ENCODE measurements around the gene ASB15.
A peak's percentile ranks its signal among the peaks of the same experiment; 100 is the strongest.

ASB15 gene

DNA sequence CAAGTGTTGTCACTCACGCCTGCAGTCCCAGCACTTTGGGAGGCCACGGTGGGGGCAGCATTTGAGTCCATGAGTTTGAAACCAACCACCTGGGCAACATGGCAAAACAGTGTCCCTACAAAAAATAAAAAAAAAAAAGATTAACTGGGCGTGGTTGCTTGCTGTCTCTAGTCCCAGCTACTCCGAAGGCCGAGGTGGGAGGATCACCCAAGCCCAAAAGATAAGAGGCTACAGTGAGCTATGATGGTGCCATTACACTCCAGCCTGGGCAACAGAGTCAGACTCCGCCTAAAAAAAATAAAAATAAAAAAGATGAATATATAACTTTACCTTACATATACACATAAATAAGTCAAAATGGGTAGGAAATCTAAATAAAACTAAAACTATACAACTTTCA, 51.5 kb downstream of the ASB15 start:
- H3K4me3 ChIP-seq (ENCODE audit: low read length) = no peak overlapping the region
- no peaks in the 10 kb centered on the region for H3K36me3 ChIP-seq (ENCODE audit: control insufficient read depth, insufficient read depth, low read length, severe bottlenecking)
- no peak overlapping the region for H3K9ac ChIP-seq (ENCODE audit: low read length)
- H3K4me1 ChIP-seq (ENCODE audit: control insufficient read depth, insufficient read depth, low read length) = no peaks in the 10 kb centered on the region
- DNase-seq (ENCODE audit: low read depth) = no peak
- no peaks in the 10 kb centered on the region for H3K9me3 ChIP-seq (ENCODE audit: control insufficient read depth, low read length)
- no peaks in the 10 kb centered on the region for H3K27me3 ChIP-seq (replicated peaks; ENCODE audit: control insufficient read depth, insufficient read depth, low read length)

GRCh38 chr7:123655614-123656013, 54.0 kb downstream of the ASB15 start, which contains the start of gene LMOD2:
TSS of gene LMOD2 (plus strand) at chr7:123655866. CDS start at chr7:123655964, 98 bp downstream.
- Histone ChIP-seq H3K4me3 (ENCODE audit: low read length) (no peak within 1 kb of the TSS), H3K36me3 (ENCODE audit: control insufficient read depth, insufficient read depth, low read length, severe bottlenecking) (no peaks in the 10 kb centered on the region), H3K27me3 (replicated peaks; ENCODE audit: control insufficient read depth, insufficient read depth, low read length) (no peaks in the 10 kb centered on the region), H3K9me3 (ENCODE audit: control insufficient read depth, low read length) (no peaks in the 10 kb centered on the region), H3K9ac (ENCODE audit: low read length) (no peak within 1 kb of the TSS), H3K4me1 (ENCODE audit: control insufficient read depth, insufficient read depth, low read length) (no peaks in the 10 kb centered on the region)
- DNase-seq (ENCODE audit: low read depth) = no peak

DNA sequence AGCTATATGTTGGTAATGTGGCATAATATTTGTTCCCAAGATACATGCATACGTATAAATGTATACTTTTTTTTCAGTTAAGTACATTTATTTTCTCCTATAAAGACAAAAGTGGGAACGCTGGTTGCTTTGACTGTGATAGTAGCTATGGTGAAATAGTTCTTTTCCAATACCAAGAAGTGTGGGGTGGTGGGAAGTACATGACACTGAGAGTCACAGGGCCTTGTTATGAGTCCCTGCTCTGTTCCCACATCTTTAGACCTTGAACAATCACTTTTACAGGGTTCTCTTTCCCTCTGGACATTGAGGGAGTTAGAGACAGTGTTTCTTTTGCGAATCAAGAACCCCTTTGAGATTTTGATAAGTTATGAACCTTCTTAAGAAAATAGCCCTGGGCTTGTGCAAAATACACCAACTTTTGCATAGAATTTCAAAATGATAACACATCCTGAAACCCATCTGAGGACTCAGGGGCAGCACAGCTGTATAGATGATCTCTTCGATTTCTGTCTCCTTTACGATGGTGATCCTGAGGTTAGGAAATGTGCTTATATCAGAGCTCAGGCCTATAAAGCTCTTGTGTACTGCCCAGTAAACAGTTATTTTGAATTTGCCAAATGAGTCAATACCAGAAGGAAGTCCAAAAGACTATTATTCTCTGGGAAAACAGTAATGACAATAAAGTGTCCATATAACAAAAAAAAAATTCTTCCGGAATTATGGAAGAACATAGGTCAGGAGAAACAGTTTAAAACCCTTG, 55.1 kb downstream of the ASB15 start:
- no peaks in the 10 kb centered on the region for H3K9me3 ChIP-seq (ENCODE audit: control insufficient read depth, low read length)
- DNase-seq (ENCODE audit: low read depth) = no peak
- H3K9ac ChIP-seq (ENCODE audit: low read length) = no peak overlapping the region
- H3K4me1 ChIP-seq (ENCODE audit: control insufficient read depth, insufficient read depth, low read length) = no peaks in the 10 kb centered on the region
- H3K4me3 ChIP-seq (ENCODE audit: low read length) = no peak overlapping the region
- no peaks in the 10 kb centered on the region for H3K36me3 ChIP-seq (ENCODE audit: control insufficient read depth, insufficient read depth, low read length, severe bottlenecking)
- no peaks in the 10 kb centered on the region for H3K27me3 ChIP-seq (replicated peaks; ENCODE audit: control insufficient read depth, insufficient read depth, low read length)

DNA sequence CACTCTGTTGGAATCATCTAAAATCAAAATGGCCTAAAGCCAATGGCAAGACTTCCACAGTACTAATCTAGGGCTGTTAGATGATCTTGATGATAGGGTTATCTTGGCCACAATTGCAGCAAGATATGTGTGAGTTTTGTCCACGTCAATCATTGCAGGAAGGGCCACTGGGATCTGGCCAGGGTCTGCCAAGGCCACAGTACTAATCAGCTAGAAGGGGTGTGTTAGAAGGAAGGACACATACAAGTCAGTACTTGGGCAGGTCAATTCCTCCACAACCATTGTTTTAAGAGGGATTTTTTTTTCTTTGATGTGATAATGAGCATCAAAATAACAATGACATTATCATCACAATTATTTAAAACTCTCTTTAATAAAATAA, 55.7 kb downstream of the ASB15 start:
- DNase-seq (ENCODE audit: low read depth) = no peak
- H3K9ac ChIP-seq (ENCODE audit: low read length) = no peak overlapping the region
- no peaks in the 10 kb centered on the region for H3K9me3 ChIP-seq (ENCODE audit: control insufficient read depth, low read length)
- no peaks in the 10 kb centered on the region for H3K27me3 ChIP-seq (replicated peaks; ENCODE audit: control insufficient read depth, insufficient read depth, low read length)
- no peaks in the 10 kb centered on the region for H3K36me3 ChIP-seq (ENCODE audit: control insufficient read depth, insufficient read depth, low read length, severe bottlenecking)
- H3K4me3 ChIP-seq (ENCODE audit: low read length) = no peak overlapping the region
- H3K4me1 ChIP-seq (ENCODE audit: control insufficient read depth, insufficient read depth, low read length) = no peaks in the 10 kb centered on the region

DNA sequence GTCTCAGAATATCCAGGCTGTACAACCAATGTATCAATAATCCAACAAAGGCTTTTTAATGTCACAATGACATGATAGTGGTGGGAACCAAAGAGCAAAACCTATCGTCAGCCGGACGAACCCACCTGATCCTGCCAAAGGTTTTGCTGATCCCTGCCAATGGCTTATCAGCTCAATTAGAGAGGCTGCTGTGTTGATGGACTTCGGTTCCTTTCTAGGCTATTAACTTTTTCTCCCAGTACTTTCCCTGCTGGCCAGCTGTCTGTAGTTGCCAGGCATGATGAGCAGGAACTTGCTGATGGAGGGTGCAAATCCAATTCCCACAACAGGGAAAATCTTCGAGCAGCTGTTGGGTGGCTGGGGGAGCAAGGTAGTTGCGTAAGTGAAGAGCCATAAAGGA, 56.4 kb downstream of the ASB15 start:
- Histone ChIP-seq H3K4me1 (ENCODE audit: control insufficient read depth, insufficient read depth, low read length) (no peaks in the 10 kb centered on the region), H3K36me3 (ENCODE audit: control insufficient read depth, insufficient read depth, low read length, severe bottlenecking) (no peaks in the 10 kb centered on the region), H3K9ac (ENCODE audit: low read length) (no peak overlapping the region), H3K9me3 (ENCODE audit: control insufficient read depth, low read length) (no peaks in the 10 kb centered on the region), H3K27me3 (replicated peaks; ENCODE audit: control insufficient read depth, insufficient read depth, low read length) (no peaks in the 10 kb centered on the region), H3K4me3 (ENCODE audit: low read length) (no peak overlapping the region)
- DNase-seq (ENCODE audit: low read depth) = no peak

GRCh38 chr7:123660514-123661354, 59.1 kb downstream of the ASB15 start:
- Histone ChIP-seq H3K4me3 (ENCODE audit: low read length) (no peak overlapping the region), H3K4me1 (ENCODE audit: control insufficient read depth, insufficient read depth, low read length) (no peaks in the 10 kb centered on the region), H3K9me3 (ENCODE audit: control insufficient read depth, low read length) (no peaks in the 10 kb centered on the region), H3K9ac (ENCODE audit: low read length) (no peak overlapping the region), H3K27me3 (replicated peaks; ENCODE audit: control insufficient read depth, insufficient read depth, low read length) (no peaks in the 10 kb centered on the region), H3K36me3 (ENCODE audit: control insufficient read depth, insufficient read depth, low read length, severe bottlenecking) (no peaks in the 10 kb centered on the region)
- DNase-seq (ENCODE audit: low read depth) = no peak

DNA sequence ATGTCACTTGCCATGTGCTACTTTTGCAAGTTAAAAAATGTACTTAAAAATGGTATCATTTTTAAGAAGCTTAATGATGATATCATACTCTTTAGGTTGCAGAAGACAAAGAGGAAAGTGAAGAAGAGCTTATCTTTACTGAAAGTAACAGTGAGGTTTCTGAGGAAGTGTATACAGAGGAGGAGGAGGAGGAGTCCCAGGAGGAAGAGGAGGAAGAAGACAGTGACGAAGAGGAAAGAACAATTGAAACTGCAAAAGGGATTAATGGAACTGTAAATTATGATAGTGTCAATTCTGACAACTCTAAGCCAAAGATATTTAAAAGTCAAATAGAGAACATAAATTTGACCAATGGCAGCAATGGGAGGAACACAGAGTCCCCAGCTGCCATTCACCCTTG, 60.1 kb downstream of the ASB15 start:
- H3K9me3 ChIP-seq (ENCODE audit: control insufficient read depth, low read length) = no peaks in the 10 kb centered on the region
- no peak overlapping the region for H3K9ac ChIP-seq (ENCODE audit: low read length)
- DNase-seq (ENCODE audit: low read depth) = no peak
- no peaks in the 10 kb centered on the region for H3K27me3 ChIP-seq (replicated peaks; ENCODE audit: control insufficient read depth, insufficient read depth, low read length)
- no peaks in the 10 kb centered on the region for H3K36me3 ChIP-seq (ENCODE audit: control insufficient read depth, insufficient read depth, low read length, severe bottlenecking)
- no peak overlapping the region for H3K4me3 ChIP-seq (ENCODE audit: low read length)
- H3K4me1 ChIP-seq (ENCODE audit: control insufficient read depth, insufficient read depth, low read length) = no peaks in the 10 kb centered on the region

GRCh38 chr7:123662293-123662692, 60.7 kb downstream of the ASB15 start:
- H3K4me3 ChIP-seq (ENCODE audit: low read length) = no peak overlapping the region
- no peaks in the 10 kb centered on the region for H3K36me3 ChIP-seq (ENCODE audit: control insufficient read depth, insufficient read depth, low read length, severe bottlenecking)
- H3K27me3 ChIP-seq (replicated peaks; ENCODE audit: control insufficient read depth, insufficient read depth, low read length) = no peaks in the 10 kb centered on the region
- no peak for DNase-seq (ENCODE audit: low read depth)
- no peak overlapping the region for H3K9ac ChIP-seq (ENCODE audit: low read length)
- no peaks in the 10 kb centered on the region for H3K9me3 ChIP-seq (ENCODE audit: control insufficient read depth, low read length)
- no peaks in the 10 kb centered on the region for H3K4me1 ChIP-seq (ENCODE audit: control insufficient read depth, insufficient read depth, low read length)

- DNase-seq (ENCODE audit: low read depth) = no peak
Observed at GRCh38 chr7:123662755-123663154, 61.1 kb downstream of the ASB15 start.

DNA sequence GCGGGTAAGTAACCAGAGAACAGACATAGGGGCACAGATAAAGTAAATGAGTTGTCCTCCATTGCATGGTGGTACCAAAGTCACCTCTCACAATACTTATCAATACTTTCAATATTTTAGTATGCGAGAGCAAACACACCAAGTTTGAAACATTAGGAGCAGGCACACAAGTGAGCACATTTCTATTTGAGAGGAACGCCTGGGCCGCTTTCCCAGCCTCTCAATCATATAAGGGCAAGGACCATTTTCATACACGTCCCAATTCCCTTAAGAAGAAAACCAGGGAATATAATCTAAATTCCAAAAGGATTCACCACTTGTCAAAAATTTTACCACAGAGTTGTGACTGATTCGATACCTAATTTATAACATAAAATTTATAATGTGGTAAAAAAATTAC, 61.6 kb downstream of the ASB15 start:
- H3K9ac ChIP-seq (ENCODE audit: low read length) = no peak overlapping the region
- H3K27me3 ChIP-seq (replicated peaks; ENCODE audit: control insufficient read depth, insufficient read depth, low read length) = no peaks in the 10 kb centered on the region

More at GRCh38 chr7:123662755-123663154, 61.1 kb downstream of the ASB15 start:
- H3K4me1 ChIP-seq (ENCODE audit: control insufficient read depth, insufficient read depth, low read length) = no peaks in the 10 kb centered on the region
- no peaks in the 10 kb centered on the region for H3K36me3 ChIP-seq (ENCODE audit: control insufficient read depth, insufficient read depth, low read length, severe bottlenecking)
- no peaks in the 10 kb centered on the region for H3K9me3 ChIP-seq (ENCODE audit: control insufficient read depth, low read length)
- H3K27me3 ChIP-seq (replicated peaks; ENCODE audit: control insufficient read depth, insufficient read depth, low read length) = no peaks in the 10 kb centered on the region
- no peak overlapping the region for H3K9ac ChIP-seq (ENCODE audit: low read length)
- no peak overlapping the region for H3K4me3 ChIP-seq (ENCODE audit: low read length)

DNA sequence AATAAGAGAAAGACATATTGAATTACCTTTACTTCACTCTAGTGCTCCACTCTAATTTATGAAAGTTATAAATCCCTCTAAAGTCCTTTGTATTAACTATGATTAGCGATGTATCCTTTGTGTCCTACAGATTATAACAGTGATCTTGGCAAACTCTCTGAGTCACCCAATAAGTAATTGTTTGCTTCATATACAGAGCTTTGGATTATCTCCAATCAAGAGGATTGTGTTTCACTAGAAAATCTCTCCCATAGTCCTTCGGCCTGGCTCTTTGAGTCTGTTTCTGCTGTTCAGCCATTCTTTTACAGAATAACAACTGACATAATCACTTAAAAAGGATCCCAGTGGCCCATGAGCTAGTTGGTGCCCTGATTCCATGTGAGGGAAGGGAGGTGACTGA, 63.5 kb downstream of the ASB15 start:
- no peaks in the 10 kb centered on the region for H3K36me3 ChIP-seq (ENCODE audit: control insufficient read depth, insufficient read depth, low read length, severe bottlenecking)
- H3K9ac ChIP-seq (ENCODE audit: low read length) = no peak overlapping the region
- peak; percentile 34 for DNase-seq (ENCODE audit: low read depth)
- H3K9me3 ChIP-seq (ENCODE audit: control insufficient read depth, low read length) = no peaks in the 10 kb centered on the region
- no peaks in the 10 kb centered on the region for H3K27me3 ChIP-seq (replicated peaks; ENCODE audit: control insufficient read depth, insufficient read depth, low read length)
- H3K4me1 ChIP-seq (ENCODE audit: control insufficient read depth, insufficient read depth, low read length) = no peaks in the 10 kb centered on the region
- H3K4me3 ChIP-seq (ENCODE audit: low read length) = no peak overlapping the region

More for the DNA sequence above, 61.6 kb downstream of the ASB15 start:
- Histone ChIP-seq H3K9me3 (ENCODE audit: control insufficient read depth, low read length) (no peaks in the 10 kb centered on the region), H3K36me3 (ENCODE audit: control insufficient read depth, insufficient read depth, low read length, severe bottlenecking) (no peaks in the 10 kb centered on the region), H3K4me1 (ENCODE audit: control insufficient read depth, insufficient read depth, low read length) (no peaks in the 10 kb centered on the region), H3K4me3 (ENCODE audit: low read length) (no peak overlapping the region)
- DNase-seq (ENCODE audit: low read depth) = no peak

Data from adipocyte (in vitro differentiated cells).